ENCODE results near the gene ACYP1.

DNA sequence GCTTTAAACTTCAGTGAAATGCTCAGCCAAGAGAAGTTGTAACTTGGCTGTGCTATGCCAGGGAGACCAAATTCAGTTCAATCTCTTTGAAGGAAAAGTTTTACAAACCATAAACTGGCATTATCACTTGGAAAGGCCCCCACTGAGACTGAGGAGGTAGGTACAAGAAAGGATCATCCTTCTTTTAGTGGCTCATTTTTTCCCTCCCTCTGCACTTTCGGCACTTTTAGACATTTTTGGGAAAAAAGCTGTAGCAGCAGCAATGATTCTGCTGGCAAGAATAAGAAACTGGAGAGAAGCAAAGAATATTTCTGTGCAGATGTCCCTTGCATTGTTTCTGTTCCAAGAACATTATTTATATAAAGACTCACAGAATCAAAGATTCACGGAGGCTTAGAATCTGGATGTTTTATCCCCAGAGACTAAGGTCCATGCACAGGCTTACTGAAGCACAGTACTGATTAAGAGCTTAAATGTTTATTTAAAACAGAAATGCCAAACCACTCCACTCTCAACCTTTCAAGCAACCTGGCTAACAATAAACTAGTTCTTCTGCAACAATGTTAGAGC lies 17.9 kb upstream of the ACYP1 start:
- TF ChIP-seq POLR2A (IDR thresholded peaks at IDR 0.05), result no peak
- TF ChIP-seq, protein P1, sequence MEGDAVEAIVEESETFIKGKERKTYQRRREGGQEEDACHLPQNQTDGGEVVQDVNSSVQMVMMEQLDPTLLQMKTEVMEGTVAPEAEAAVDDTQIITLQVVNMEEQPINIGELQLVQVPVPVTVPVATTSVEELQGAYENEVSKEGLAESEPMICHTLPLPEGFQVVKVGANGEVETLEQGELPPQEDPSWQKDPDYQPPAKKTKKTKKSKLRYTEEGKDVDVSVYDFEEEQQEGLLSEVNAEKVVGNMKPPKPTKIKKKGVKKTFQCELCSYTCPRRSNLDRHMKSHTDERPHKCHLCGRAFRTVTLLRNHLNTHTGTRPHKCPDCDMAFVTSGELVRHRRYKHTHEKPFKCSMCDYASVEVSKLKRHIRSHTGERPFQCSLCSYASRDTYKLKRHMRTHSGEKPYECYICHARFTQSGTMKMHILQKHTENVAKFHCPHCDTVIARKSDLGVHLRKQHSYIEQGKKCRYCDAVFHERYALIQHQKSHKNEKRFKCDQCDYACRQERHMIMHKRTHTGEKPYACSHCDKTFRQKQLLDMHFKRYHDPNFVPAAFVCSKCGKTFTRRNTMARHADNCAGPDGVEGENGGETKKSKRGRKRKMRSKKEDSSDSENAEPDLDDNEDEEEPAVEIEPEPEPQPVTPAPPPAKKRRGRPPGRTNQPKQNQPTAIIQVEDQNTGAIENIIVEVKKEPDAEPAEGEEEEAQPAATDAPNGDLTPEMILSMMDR (IDR thresholded peaks at IDR 0.05), result no peak

All from body of pancreas (tissue), 4 donors.